ENCODE results near the gene RUNX2. TPM values are rescaled to one million over a fixed set of nuclear protein-coding genes. Genes with fewer than 3 reads are reported as not detected.

Gene RUNX2
- total and polyA plus RNA-seq, 4 donors = 0.09 to 1.5 (median 0.75) TPM

GRCh38 chr6:45513213-45513618, 185.1 kb downstream of the RUNX2 start (continued):
- TF ChIP-seq CTCF (IDR thresholded peaks at IDR 0.05; ENCODE audit: low read depth, low read length, missing input control) (no peak), ZBTB33 (IDR thresholded peaks at IDR 0.05) (no peak), EGR1 (IDR thresholded peaks at IDR 0.05; ENCODE audit: low read depth in 2 of 2) (no peak), TAF1 (conservative IDR thresholded peaks at IDR 0.05) (no peak), RXRA (IDR thresholded peaks at IDR 0.05) (no peak), FOXA1 (IDR thresholded peaks at IDR 0.05) (no peak), FOXA2 (IDR thresholded peaks at IDR 0.05) (no peak)

- H3K9ac ChIP-seq (ENCODE audit: low read depth in 1 of 2, low read length in 2 of 2) = no peak overlapping the region
- no peak for TF ChIP-seq HNF4G (IDR thresholded peaks at IDR 0.05)
- no peak for TF ChIP-seq NR2F2 (IDR thresholded peaks at IDR 0.05)
- no peak for TF ChIP-seq HNF4A (conservative IDR thresholded peaks at IDR 0.05)
- TF ChIP-seq ATF3 (IDR thresholded peaks at IDR 0.05) = no peak
- no peak for TF ChIP-seq YY1 (IDR thresholded peaks at IDR 0.05)
- no peak for TF ChIP-seq CTCF (IDR thresholded peaks at IDR 0.05; ENCODE audit: low read depth, low read length, missing input control)
- no peak for TF ChIP-seq ZBTB33 (IDR thresholded peaks at IDR 0.05)
- no peak for TF ChIP-seq GABPA (IDR thresholded peaks at IDR 0.05 in 1 of 2, conservative IDR thresholded peaks at IDR 0.05 in 1 of 2)
- TF ChIP-seq REST (IDR thresholded peaks at IDR 0.05) = no peak
- TF ChIP-seq MAX (IDR thresholded peaks at IDR 0.05) = no peak
- no peak for TF ChIP-seq RAD21 (IDR thresholded peaks at IDR 0.05)
- TF ChIP-seq EGR1 (IDR thresholded peaks at IDR 0.05; ENCODE audit: low read depth in 2 of 2) = no peak
- no peak overlapping the region for H3K4me3 ChIP-seq (ENCODE audit: low read depth in 1 of 3, low read length in 3 of 3)
- H3K27me3 ChIP-seq (ENCODE audit: control insufficient read depth in 4 of 4, insufficient read depth in 4 of 4, low read length in 3 of 4) = no peaks in the 10 kb centered on the region
- WGBS = 96% methylated on average over 4 of the region's 4 CpGs
- no peaks in the 10 kb centered on the region for H3K4me1 ChIP-seq (ENCODE audit: control insufficient read depth in 4 of 4, insufficient read depth in 4 of 4, low read length in 3 of 4)
- H3K27ac ChIP-seq (ENCODE audit: low read depth in 1 of 2, low read length in 2 of 2) = no peak overlapping the region
- H3K36me3 ChIP-seq (ENCODE audit: control insufficient read depth in 4 of 4, insufficient read depth in 3 of 4, low read depth in 1 of 4, low read length in 3 of 4) = no peaks in the 10 kb centered on the region
- H3K9me3 ChIP-seq (ENCODE audit: control insufficient read depth in 4 of 4, low read length in 3 of 4) = no peaks in the 10 kb centered on the region
- DNase-seq (ENCODE audit: low spot score) = no peak
These were observed 185.7 kb downstream of the RUNX2 start for GRCh38 chr6:45513843-45514242.

Measured in liver (tissue), 9 donors.